H1 (cell line): ENCODE results near the gene SLC19A1. TPM values are rescaled to one million over a fixed set of nuclear protein-coding genes. Genes with fewer than 3 reads are reported as not detected.

Experiments
- CTCF ChIA-PET: fragments of 300-600 bp; sonication (Branson Sonifier 250); formaldehyde crosslinking; loops from one replicate; lab custom pipeline; 2021; ENCODE audit not compliant: partially characterized antibody; lab: Charles Lee
- POLR2A ChIA-PET: fragments of 300-600 bp; sonication (Branson Sonifier 250); formaldehyde crosslinking; loops from one replicate; lab custom pipeline; 2021; ENCODE audit warnings: inconsistent platforms; ENCODE audit not compliant: partially characterized antibody; lab: Charles Lee
- DNase-seq, 2 experiments: peaks; one replicate each; pipeline versions ENCODE4 v3.0.0 to v3.0.0-alpha.2; 2010 to 2022; ENCODE audit warnings: low spot score in 2 of 2, low read depth in 1 of 2, mixed read lengths in 1 of 2
- FAIRE-seq: peaks from 2 replicates; lab custom pipeline; 2011; peaks lifted over from hg19 to GRCh38; lab: Jason Lieb, UNC
- H2AFZ ChIP-seq: 2 replicates; pipeline ENCODE4 v1.8.1; 2012; ENCODE audit warnings: low read length, inconsistent platforms
- H2AK5ac ChIP-seq: 2 replicates; pipeline ENCODE4 v1.6.1; 2013; ENCODE audit warnings: low read depth, low read length
- H2BK120ac ChIP-seq: replicated peaks from 2 replicates; pipeline ENCODE3; 2013; ENCODE audit warnings: low read depth, low read length, inconsistent platforms
- H2BK12ac ChIP-seq: 2 replicates; pipeline ENCODE4 v1.6.1; 2013; ENCODE audit warnings: low read depth, low read length
- H2BK15ac ChIP-seq: 2 replicates; pipeline ENCODE4 v1.6.1; 2013; ENCODE audit warnings: low read length
- H2BK20ac ChIP-seq: 2 replicates; pipeline ENCODE4 v1.6.1; 2013; ENCODE audit warnings: low read length
- H2BK5ac ChIP-seq: 2 replicates; pipeline ENCODE4 v1.6.1; 2013; ENCODE audit warnings: low read depth, low read length
- H3K14ac ChIP-seq: 2 replicates; pipeline ENCODE4 v1.6.1; 2013; ENCODE audit warnings: inconsistent platforms; ENCODE audit not compliant: insufficient read length
- H3K18ac ChIP-seq: 2 replicates; pipeline ENCODE4 v1.6.1; 2013; ENCODE audit warnings: low read length; ENCODE audit errors: extremely low read depth
- H3K23ac ChIP-seq: 2 replicates; pipeline ENCODE4 v1.6.1; 2013; ENCODE audit warnings: inconsistent platforms; ENCODE audit not compliant: insufficient read length
- H3K23me2 ChIP-seq: 2 replicates; pipeline ENCODE4 v1.6.1; 2013; ENCODE audit warnings: low read depth, low read length
- H3K27ac ChIP-seq: 2 replicates; pipeline ENCODE4 v1.6.1; 2011; ENCODE audit warnings: low read depth, low read length, inconsistent platforms
- H3K27me3 ChIP-seq, 4 experiments: replicated peaks in 1 of 4; 1 replicate in 1 of 4; 2 replicates in 3 of 4; pipeline versions ENCODE4 v1.6.1 to v1.8.1; 2011 to 2013; ENCODE audit warnings: low read length in 3 of 4, mild to moderate bottlenecking in 3 of 4, inconsistent platforms in 2 of 4, mixed read lengths in 2 of 4, moderate library complexity in 1 of 4; ENCODE audit not compliant: control insufficient read depth in 3 of 4, insufficient read depth in 3 of 4; ENCODE audit errors: extremely low read depth in 1 of 4
- H3K36me3 ChIP-seq, 4 experiments: 2 replicates each; pipeline versions ENCODE4 v1.6.1 to v1.8.1; 2011 to 2013; ENCODE audit warnings: mild to moderate bottlenecking in 4 of 4, low read length in 3 of 4, moderate library complexity in 2 of 4, control low read depth in 1 of 4, inconsistent platforms in 1 of 4; ENCODE audit not compliant: insufficient read depth in 4 of 4, control insufficient read depth in 2 of 4
- H3K4ac ChIP-seq: replicated peaks from 2 replicates; pipeline ENCODE3; 2013; ENCODE audit warnings: low read length, low read depth, mixed read lengths, inconsistent platforms; ENCODE audit not compliant: insufficient read length
- H3K4me1 ChIP-seq, 4 experiments: replicated peaks in 1 of 4; 1 replicate in 1 of 4; 2 replicates in 3 of 4; pipeline versions ENCODE4 v1.6.1 to v1.8.1; 2011 to 2013; ENCODE audit warnings: low read length in 3 of 4, inconsistent platforms in 2 of 4, mixed read lengths in 1 of 4; ENCODE audit not compliant: insufficient read depth in 4 of 4, control insufficient read depth in 3 of 4
- H3K4me2 ChIP-seq, 2 experiments: 2 replicates each; pipeline versions ENCODE4 v1.6.1 to v1.8.1; 2011 to 2013; ENCODE audit warnings: low read depth in 2 of 2, low read length in 2 of 2, control low read depth in 1 of 2, inconsistent platforms in 1 of 2, mild to moderate bottlenecking in 1 of 2; ENCODE audit not compliant: insufficient read depth in 1 of 2
- H3K4me3 ChIP-seq, 4 experiments: fragments of 200-600, 300-600 bp in 1 of 4; sonication (generic), shearing (Covaris generic), sonication (Bioruptor Twin) in 1 of 4; 2 replicates each; pipeline versions ENCODE4 v1.5.1 to v1.8.1; 2011 to 2016; ENCODE audit warnings: low read length in 4 of 4, low read depth in 3 of 4, control low read depth in 2 of 4, inconsistent platforms in 2 of 4, mild to moderate bottlenecking in 2 of 4, mixed read lengths in 1 of 4, moderate library complexity in 1 of 4; ENCODE audit not compliant: insufficient read depth in 2 of 4; ENCODE audit errors: extremely low read depth in 1 of 4
- H3K56ac ChIP-seq: replicated peaks from 2 replicates; pipeline ENCODE3; 2013; ENCODE audit warnings: low read depth, mild to moderate bottlenecking, mixed read lengths, low read length, inconsistent platforms; ENCODE audit not compliant: insufficient read length
- H3K79me1 ChIP-seq: 2 replicates; pipeline ENCODE4 v1.6.1; 2013; ENCODE audit warnings: low read depth, low read length, control low read depth
- H3K79me2 ChIP-seq, 2 experiments: 2 replicates each; pipeline versions ENCODE4 v1.6.1 to v1.8.1; 2012 to 2013; ENCODE audit warnings: low read length in 2 of 2, mild to moderate bottlenecking in 2 of 2, inconsistent platforms in 1 of 2; ENCODE audit not compliant: insufficient read depth in 2 of 2, control insufficient read depth in 1 of 2
- H3K9ac ChIP-seq, 4 experiments: replicated peaks in 1 of 4; 1 replicate in 1 of 4; 2 replicates in 3 of 4; pipeline versions ENCODE4 v1.6.1 to v1.8.1; 2011 to 2013; ENCODE audit warnings: low read depth in 3 of 4, low read length in 3 of 4, control low read depth in 2 of 4, mild to moderate bottlenecking in 2 of 4, moderate library complexity in 2 of 4, inconsistent platforms in 1 of 4; ENCODE audit errors: extremely low read depth in 1 of 4
- H3K9me3 ChIP-seq, 2 experiments: 2 replicates each; pipeline versions ENCODE4 v1.6.1 to v1.8.1; 2012 to 2013; ENCODE audit warnings: mild to moderate bottlenecking in 2 of 2, moderate library complexity in 2 of 2, control low read depth in 1 of 2, inconsistent platforms in 1 of 2, low read depth in 1 of 2, low read length in 1 of 2, mixed read lengths in 1 of 2; ENCODE audit not compliant: insufficient read depth in 2 of 2
- H4K20me1 ChIP-seq, 2 experiments: replicated peaks in 1 of 2; 2 replicates each; pipeline versions ENCODE3 to v1.8.1; 2011 to 2013; ENCODE audit warnings: inconsistent platforms in 2 of 2, low read length in 2 of 2, mild to moderate bottlenecking in 1 of 2; ENCODE audit not compliant: insufficient read depth in 2 of 2, control insufficient read depth in 1 of 2
- H4K5ac ChIP-seq: 2 replicates; pipeline ENCODE4 v1.6.1; 2013; ENCODE audit warnings: low read length, low read depth, mixed read lengths, inconsistent platforms; ENCODE audit not compliant: insufficient read length
- H4K8ac ChIP-seq: 2 replicates; pipeline ENCODE4 v1.8.0; 2013; ENCODE audit warnings: mild to moderate bottlenecking, moderate library complexity, low read length, inconsistent platforms; ENCODE audit not compliant: insufficient read depth; ENCODE audit errors: extremely low read depth
- H4K91ac ChIP-seq: replicated peaks from 2 replicates; pipeline ENCODE3; 2013; ENCODE audit warnings: low read length, mixed read lengths, inconsistent platforms; ENCODE audit not compliant: insufficient read length
- CREB1 ChIP-seq: IDR thresholded peaks from 2 replicates; pipeline ENCODE4 v1.6.1; 2012; ENCODE audit warnings: inconsistent platforms
- FOSL1 ChIP-seq: IDR thresholded peaks from 2 replicates; pipeline ENCODE4 v1.6.1; 2011; ENCODE audit warnings: mild to moderate bottlenecking, low read depth, low read length, moderate library complexity; ENCODE audit not compliant: insufficient read depth
- RXRA ChIP-seq: IDR thresholded peaks from 2 replicates; pipeline ENCODE4 v1.6.1; 2011; ENCODE audit warnings: low read depth, mild to moderate bottlenecking, low read length, moderate library complexity; ENCODE audit not compliant: insufficient read depth
- TAF7 ChIP-seq: optimal IDR thresholded peaks from 2 replicates; pipeline ENCODE3; 2011; ENCODE audit warnings: low read depth, mild to moderate bottlenecking, inconsistent platforms, low read length, moderate library complexity, borderline replicate concordance
- WGBS, 2 experiments: shearing (Covaris generic) in 1 of 2; methylation state at CpG; one replicate each; pipeline versions ENCODE4 v1.1.6 to v1.1.7; 2013 to 2015; ENCODE audit warnings: low lambda C conversion rate in 2 of 2, mixed read lengths in 2 of 2, inconsistent platforms in 1 of 2, low coverage in 1 of 2, missing lambda C conversion rate in 1 of 2; ENCODE audit not compliant: insufficient replicate concordance in 2 of 2, insufficient coverage in 1 of 2, insufficient read length in 1 of 2; ENCODE audit errors: extremely low coverage in 1 of 2, missing lambda C conversion rate in 1 of 2; 5-methylcytosine and 5-hydroxymethylcytosine counted together
- polyA plus RNA-seq, 7 experiments: library from polyadenylated mRNA; depleted of rRNA in 3 of 7; stranded (reverse) in 5 of 7; unstranded in 2 of 7; fragments of >200 nt in 5 of 7; fragments of 200-250 nt in 2 of 7; gene quantifications; 1 replicate in 5 of 7; 2 replicates in 1 of 7; 4 replicates in 1 of 7; pipeline versions ENCODE4 v1.2.1 to v1.2.3, GENCODE V29; 2011 to 2013; ENCODE audit warnings: missing spikeins in 2 of 7, mixed read lengths in 2 of 7
- total RNA-seq: library from RNA; stranded (reverse); fragmentation: NEBNext Ultra II Directional; extraction: Animal tissue kit (Norgen Biotek cat#: 25700); gene quantifications from 2 replicates; pipeline ENCODE4 v1.2.1, GENCODE V29; 2021
- TF ChIP-seq, protein P1 (sequence below): IDR thresholded peaks from 2 replicates; pipeline ENCODE4 v1.6.1; 2012; ENCODE audit warnings: low read length, inconsistent platforms

The SLC19A1 gene
- total and polyA plus RNA-seq, 2 of the 8 experiments (the other 6 are each of a cell fraction or from before 2014, with no cell fraction given): 31.6 to 43.8 TPM

GRCh38 chr21:45467221-45467779 lies 74.9 kb downstream of the SLC19A1 start:
- no peaks in the 10 kb centered on the region; a peak in 1 of 7 replicates for H3K4me1 ChIP-seq
- H4K20me1 ChIP-seq: peaks cover 15 to 26% of the 10 kb centered on the region in 2 experiments
- no peak overlapping the region for H2BK12ac ChIP-seq
- H2BK120ac ChIP-seq: no peak overlapping the region
- no peak overlapping the region for H2AK5ac ChIP-seq
- H3K4ac ChIP-seq: no peak overlapping the region
- H4K91ac ChIP-seq: no peak overlapping the region
- peaks cover 0 to 76% of the 10 kb centered on the region in 2 experiments; a peak in 2 of 4 replicates for H3K79me2 ChIP-seq
- H3K4me2 ChIP-seq: no peak overlapping the region
- H3K79me1 ChIP-seq: peaks cover 10% of the 10 kb centered on the region
- H3K56ac ChIP-seq: no peak overlapping the region
- no peak overlapping the region for H3K23ac ChIP-seq
- TF ChIP-seq CREB1 (no peak), TAF7 (no peak), FOSL1 (no peak), RXRA (no peak)
- TF ChIP-seq, protein P1, sequence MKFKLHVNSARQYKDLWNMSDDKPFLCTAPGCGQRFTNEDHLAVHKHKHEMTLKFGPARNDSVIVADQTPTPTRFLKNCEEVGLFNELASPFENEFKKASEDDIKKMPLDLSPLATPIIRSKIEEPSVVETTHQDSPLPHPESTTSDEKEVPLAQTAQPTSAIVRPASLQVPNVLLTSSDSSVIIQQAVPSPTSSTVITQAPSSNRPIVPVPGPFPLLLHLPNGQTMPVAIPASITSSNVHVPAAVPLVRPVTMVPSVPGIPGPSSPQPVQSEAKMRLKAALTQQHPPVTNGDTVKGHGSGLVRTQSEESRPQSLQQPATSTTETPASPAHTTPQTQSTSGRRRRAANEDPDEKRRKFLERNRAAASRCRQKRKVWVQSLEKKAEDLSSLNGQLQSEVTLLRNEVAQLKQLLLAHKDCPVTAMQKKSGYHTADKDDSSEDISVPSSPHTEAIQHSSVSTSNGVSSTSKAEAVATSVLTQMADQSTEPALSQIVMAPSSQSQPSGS: no peak
- no peak overlapping the region for H3K4me3 ChIP-seq
- no peak overlapping the region for H3K18ac ChIP-seq
- H4K5ac ChIP-seq: no peak overlapping the region
- no peak overlapping the region for H2BK20ac ChIP-seq
- DNase-seq (no peak), FAIRE-seq (no peak)
- CTCF ChIA-PET: interaction anchor here (0.9 to 1.3 kb wide), 4 partner anchors 8 to 59 kb away, joined by 3 read pairs; no protein-coding TSS in a partner anchor
- POLR2A ChIA-PET: interaction anchor here (1.1 to 1.5 kb wide), 2 partner anchors 12 to 54 kb away, joined by 3 read pairs; no protein-coding TSS in a partner anchor
- H3K36me3 ChIP-seq: peaks cover 0 to 14% (median 2%) of the 10 kb centered on the region in 4 experiments; a peak in 6 of 8 replicates
- H3K9me3 ChIP-seq: no peaks in the 10 kb centered on the region
- no peak overlapping the region for H3K14ac ChIP-seq
- no peak overlapping the region; the same call in 1 of the 2 replicates for H4K8ac ChIP-seq
- H3K23me2 ChIP-seq: no peaks in the 10 kb centered on the region
- no peak overlapping the region for H2BK15ac ChIP-seq
- 88% methylated on average over 22 of the region's 25 CpGs; no CpG with 5 or more reads in 1 of the 2 experiments for WGBS, 2 experiments
- H2AFZ ChIP-seq: no peak overlapping the region
- H3K27me3 ChIP-seq: no peaks in the 10 kb centered on the region
- H3K9ac ChIP-seq: no peak overlapping the region
- H3K27ac ChIP-seq: no peak overlapping the region
- no peak overlapping the region for H2BK5ac ChIP-seq
